ENCODE results near the gene ZCCHC7.

ZCCHC7 gene

DNA sequence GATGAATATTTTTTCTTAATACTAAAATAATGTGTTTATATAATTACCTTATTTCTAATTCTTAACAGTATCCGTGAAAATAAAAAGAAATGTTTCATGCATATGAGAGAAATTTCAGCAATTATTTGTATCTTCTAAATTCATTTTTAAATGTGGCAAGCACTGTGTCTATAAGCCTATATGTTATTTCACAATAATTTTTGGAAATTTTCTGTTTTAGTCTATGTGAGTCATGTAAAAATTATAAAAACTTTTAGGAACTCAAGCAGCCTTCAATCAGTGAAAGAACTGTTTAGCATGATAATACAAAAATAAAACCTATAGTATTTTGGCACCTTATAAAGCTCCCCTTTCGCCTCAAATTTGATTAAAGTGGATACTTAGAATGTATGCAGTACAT lies 96.8 kb downstream of the ZCCHC7 start:
- WGBS (ENCODE audit: extremely low coverage, insufficient coverage, insufficient read length): no CpG with 5 or more reads among the region's 2 CpGs
- Histone ChIP-seq H3K18ac (ENCODE audit: low read length) (no peak overlapping the region), H4K91ac (ENCODE audit: low read depth, low read length) (no peak overlapping the region), H3K14ac (ENCODE audit: low read length) (no peak overlapping the region), H3K27me3 (ENCODE audit: insufficient read depth, low read length) (no peaks in the 10 kb centered on the region), H3K4me2 (ENCODE audit: low read length) (no peak overlapping the region), H3K79me1 (ENCODE audit: low read length) (no peaks in the 10 kb centered on the region), H3K23ac (ENCODE audit: low read length) (no peak overlapping the region), H4K8ac (ENCODE audit: low read depth, low read length) (no peak overlapping the region), H2BK12ac (ENCODE audit: low read length) (no peak overlapping the region), H3K4me3 (ENCODE audit: low read depth, low read length) (no peak overlapping the region), H2AK5ac (ENCODE audit: low read length) (no peak overlapping the region), H3K9me3 (ENCODE audit: insufficient read depth, low read depth, low read length) (no peaks in the 10 kb centered on the region), H3K9ac (ENCODE audit: low read length) (no peak overlapping the region), H3K36me3 (ENCODE audit: control insufficient read depth in 1 of 2, insufficient read depth in 2 of 2, low read length in 2 of 2) (no peaks in the 10 kb centered on the region), H3K79me2 (ENCODE audit: control insufficient read depth, insufficient read depth, low read length, poor library complexity) (no peaks in the 10 kb centered on the region), H3K4ac (ENCODE audit: low read depth, low read length) (no peak overlapping the region), H2AFZ (ENCODE audit: insufficient read depth, low read length, poor library complexity) (no peak overlapping the region), H3K27ac (ENCODE audit: low read depth, low read length) (no peak overlapping the region), H3K4me1 (ENCODE audit: control insufficient read depth in 1 of 2, insufficient read depth in 2 of 2, low read length in 2 of 2) (no peaks in the 10 kb centered on the region), H2BK5ac (ENCODE audit: low read depth, low read length, poor library complexity) (no peak overlapping the region), H4K12ac (ENCODE audit: low read depth, low read length) (no peak overlapping the region), H2BK120ac (ENCODE audit: insufficient read depth, low read length, poor library complexity) (no peak overlapping the region)
- DNase-seq: no peak

DNA sequence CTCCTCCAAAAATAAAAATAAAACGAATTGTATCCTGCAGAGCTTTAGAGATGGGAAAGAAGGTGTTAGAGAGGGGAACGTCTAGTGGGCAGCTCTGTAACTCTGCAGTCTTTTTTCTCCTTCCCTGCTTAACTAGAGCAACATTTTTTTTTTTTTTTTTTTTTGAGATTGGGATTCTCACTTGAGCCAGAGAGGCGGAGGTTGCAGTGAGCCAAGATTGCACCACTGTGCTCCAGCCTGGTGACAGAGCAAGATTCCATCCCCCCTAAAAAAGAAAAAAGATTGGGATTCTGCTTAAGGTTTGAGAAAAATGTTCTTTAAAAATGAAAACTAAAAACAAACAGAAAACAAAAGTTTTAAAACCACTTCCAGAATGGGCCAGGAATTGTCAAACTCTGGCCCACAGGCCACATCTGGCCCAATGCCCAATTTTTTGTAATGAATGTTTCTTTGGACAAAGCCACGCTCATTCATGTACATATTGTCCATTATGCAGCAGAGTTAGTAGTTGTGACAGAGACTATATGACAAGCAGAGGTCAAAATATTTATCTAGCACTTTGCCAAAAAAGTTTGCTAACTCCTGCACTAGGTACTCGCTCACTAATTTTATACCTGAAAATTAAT lies 98.5 kb downstream of the ZCCHC7 start:
- Histone ChIP-seq H4K12ac (ENCODE audit: low read depth, low read length) (no peak overlapping the region), H3K4ac (ENCODE audit: low read depth, low read length) (no peak overlapping the region), H2AK5ac (ENCODE audit: low read length) (no peak overlapping the region), H3K4me3 (ENCODE audit: low read depth, low read length) (no peak overlapping the region), H2BK12ac (ENCODE audit: low read length) (no peak overlapping the region), H3K23ac (ENCODE audit: low read length) (no peak overlapping the region), H3K27me3 (ENCODE audit: insufficient read depth, low read length) (no peaks in the 10 kb centered on the region), H3K4me2 (ENCODE audit: low read length) (no peak overlapping the region), H3K9ac (ENCODE audit: low read length) (no peak overlapping the region), H2AFZ (ENCODE audit: insufficient read depth, low read length, poor library complexity) (no peak overlapping the region), H3K14ac (ENCODE audit: low read length) (no peak overlapping the region), H2BK120ac (ENCODE audit: insufficient read depth, low read length, poor library complexity) (no peak overlapping the region), H2BK5ac (ENCODE audit: low read depth, low read length, poor library complexity) (no peak overlapping the region), H3K4me1 (ENCODE audit: control insufficient read depth in 1 of 2, insufficient read depth in 2 of 2, low read length in 2 of 2) (no peaks in the 10 kb centered on the region), H3K36me3 (ENCODE audit: control insufficient read depth in 1 of 2, insufficient read depth in 2 of 2, low read length in 2 of 2) (no peaks in the 10 kb centered on the region), H4K91ac (ENCODE audit: low read depth, low read length) (no peak overlapping the region), H4K8ac (ENCODE audit: low read depth, low read length) (no peak overlapping the region), H3K79me2 (ENCODE audit: control insufficient read depth, insufficient read depth, low read length, poor library complexity) (no peaks in the 10 kb centered on the region), H3K79me1 (ENCODE audit: low read length) (no peaks in the 10 kb centered on the region), H3K27ac (ENCODE audit: low read depth, low read length) (no peak overlapping the region), H3K9me3 (ENCODE audit: insufficient read depth, low read depth, low read length) (no peaks in the 10 kb centered on the region), H3K18ac (ENCODE audit: low read length) (no peak overlapping the region)
- WGBS (ENCODE audit: extremely low coverage, insufficient coverage, insufficient read length): no CpG with 5 or more reads among the region's 5 CpGs
- no peak for DNase-seq

DNA sequence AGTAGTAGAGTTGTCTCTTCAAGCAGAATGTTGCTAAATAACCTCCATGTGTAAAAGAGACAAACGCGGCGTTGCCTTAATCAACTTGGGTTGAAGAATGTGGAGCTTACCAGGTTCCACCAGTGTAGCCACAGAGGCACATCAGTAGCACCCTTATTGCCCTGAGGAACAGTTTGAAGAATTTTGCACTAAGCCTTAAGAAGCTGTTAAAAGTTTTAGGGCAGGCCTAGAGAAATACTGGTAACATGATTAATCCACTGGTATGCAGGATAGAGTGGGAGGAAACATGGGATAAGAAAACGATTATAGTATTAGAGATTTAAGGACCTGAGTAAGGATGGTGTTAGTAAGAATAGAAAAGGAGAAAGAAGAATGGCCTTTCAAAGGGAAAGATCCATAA lies 100.6 kb downstream of the ZCCHC7 start:
- Histone ChIP-seq H2BK5ac (ENCODE audit: low read depth, low read length, poor library complexity) (no peak overlapping the region), H2AFZ (ENCODE audit: insufficient read depth, low read length, poor library complexity) (no peak overlapping the region), H3K9me3 (ENCODE audit: insufficient read depth, low read depth, low read length) (no peaks in the 10 kb centered on the region), H3K4me3 (ENCODE audit: low read depth, low read length) (no peak overlapping the region), H3K4me1 (ENCODE audit: control insufficient read depth in 1 of 2, insufficient read depth in 2 of 2, low read length in 2 of 2) (no peaks in the 10 kb centered on the region), H3K18ac (ENCODE audit: low read length) (no peak overlapping the region), H4K91ac (ENCODE audit: low read depth, low read length) (no peak overlapping the region), H2BK12ac (ENCODE audit: low read length) (no peak overlapping the region), H3K23ac (ENCODE audit: low read length) (no peak overlapping the region), H3K4ac (ENCODE audit: low read depth, low read length) (no peak overlapping the region), H3K27me3 (ENCODE audit: insufficient read depth, low read length) (no peaks in the 10 kb centered on the region), H3K36me3 (ENCODE audit: control insufficient read depth in 1 of 2, insufficient read depth in 2 of 2, low read length in 2 of 2) (no peaks in the 10 kb centered on the region), H4K8ac (ENCODE audit: low read depth, low read length) (no peak overlapping the region), H4K12ac (ENCODE audit: low read depth, low read length) (no peak overlapping the region), H3K14ac (ENCODE audit: low read length) (no peak overlapping the region), H3K9ac (ENCODE audit: low read length) (no peak overlapping the region), H3K79me2 (ENCODE audit: control insufficient read depth, insufficient read depth, low read length, poor library complexity) (no peaks in the 10 kb centered on the region), H2AK5ac (ENCODE audit: low read length) (no peak overlapping the region), H3K4me2 (ENCODE audit: low read length) (no peak overlapping the region), H2BK120ac (ENCODE audit: insufficient read depth, low read length, poor library complexity) (no peak overlapping the region), H3K27ac (ENCODE audit: low read depth, low read length) (no peak overlapping the region), H3K79me1 (ENCODE audit: low read length) (no peaks in the 10 kb centered on the region)
- DNase-seq: peak; percentile 61 to 66
- WGBS (ENCODE audit: extremely low coverage, insufficient coverage, insufficient read length): 100% methylated on average over 1 of the region's 4 CpGs

DNA sequence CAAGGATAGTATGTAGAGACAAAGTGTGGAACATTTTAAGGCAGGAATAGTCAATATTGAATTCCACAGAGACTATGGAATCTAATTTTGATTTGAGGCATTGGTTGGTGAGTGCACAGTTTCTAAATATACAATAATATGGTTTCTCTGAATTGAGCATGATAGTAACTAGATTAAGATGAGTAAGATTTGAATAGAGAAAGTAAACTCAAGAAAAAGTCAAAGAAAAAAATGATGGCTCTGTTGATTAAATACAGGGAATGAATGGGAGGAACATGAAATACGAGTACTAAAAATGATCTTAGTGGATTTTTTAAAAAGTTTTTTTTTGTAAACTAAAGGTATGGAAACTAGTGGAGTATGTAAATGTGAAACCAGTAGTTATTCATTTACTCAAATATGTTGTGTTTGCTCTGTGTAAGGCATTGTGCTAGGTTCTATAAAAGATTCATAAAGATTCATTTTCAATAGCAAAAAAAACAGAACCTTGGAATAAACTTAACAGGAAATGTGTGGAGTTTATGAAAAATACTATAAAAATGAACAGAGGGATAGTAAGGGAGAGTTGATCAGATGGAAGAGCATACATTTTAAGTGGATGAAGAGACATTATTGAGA lies 101.2 kb downstream of the ZCCHC7 start:
- Histone ChIP-seq H3K4me2 (ENCODE audit: low read length) (no peak overlapping the region), H3K4ac (ENCODE audit: low read depth, low read length) (no peak overlapping the region), H3K36me3 (ENCODE audit: control insufficient read depth in 1 of 2, insufficient read depth in 2 of 2, low read length in 2 of 2) (no peaks in the 10 kb centered on the region), H2AFZ (ENCODE audit: insufficient read depth, low read length, poor library complexity) (no peak overlapping the region), H2BK5ac (ENCODE audit: low read depth, low read length, poor library complexity) (no peak overlapping the region), H3K27me3 (ENCODE audit: insufficient read depth, low read length) (no peaks in the 10 kb centered on the region), H2BK120ac (ENCODE audit: insufficient read depth, low read length, poor library complexity) (no peak overlapping the region), H3K9me3 (ENCODE audit: insufficient read depth, low read depth, low read length) (no peaks in the 10 kb centered on the region), H3K79me1 (ENCODE audit: low read length) (no peaks in the 10 kb centered on the region), H2BK12ac (ENCODE audit: low read length) (no peak overlapping the region), H4K12ac (ENCODE audit: low read depth, low read length) (no peak overlapping the region), H3K4me3 (ENCODE audit: low read depth, low read length) (no peak overlapping the region), H3K27ac (ENCODE audit: low read depth, low read length) (no peak overlapping the region), H3K18ac (ENCODE audit: low read length) (no peak overlapping the region), H2AK5ac (ENCODE audit: low read length) (no peak overlapping the region), H3K4me1 (ENCODE audit: control insufficient read depth in 1 of 2, insufficient read depth in 2 of 2, low read length in 2 of 2) (no peaks in the 10 kb centered on the region), H4K91ac (ENCODE audit: low read depth, low read length) (no peak overlapping the region), H3K14ac (ENCODE audit: low read length) (no peak overlapping the region), H3K23ac (ENCODE audit: low read length) (no peak overlapping the region), H3K9ac (ENCODE audit: low read length) (no peak overlapping the region), H4K8ac (ENCODE audit: low read depth, low read length) (no peak overlapping the region), H3K79me2 (ENCODE audit: control insufficient read depth, insufficient read depth, low read length, poor library complexity) (no peaks in the 10 kb centered on the region)
- no CpG with 5 or more reads among the region's 1 CpG for WGBS (ENCODE audit: extremely low coverage, insufficient coverage, insufficient read length)
- no peak for DNase-seq

Measured in trophoblast cell (in vitro differentiated cells and primary cell).